ENCODE measurements around the gene BAD.
"Not testable (repeated sequence)": the region's sequence is repeated elsewhere in the genome, so short reads cannot be mapped to it uniquely, and the experiment has no call there.

The BAD gene

DNA sequence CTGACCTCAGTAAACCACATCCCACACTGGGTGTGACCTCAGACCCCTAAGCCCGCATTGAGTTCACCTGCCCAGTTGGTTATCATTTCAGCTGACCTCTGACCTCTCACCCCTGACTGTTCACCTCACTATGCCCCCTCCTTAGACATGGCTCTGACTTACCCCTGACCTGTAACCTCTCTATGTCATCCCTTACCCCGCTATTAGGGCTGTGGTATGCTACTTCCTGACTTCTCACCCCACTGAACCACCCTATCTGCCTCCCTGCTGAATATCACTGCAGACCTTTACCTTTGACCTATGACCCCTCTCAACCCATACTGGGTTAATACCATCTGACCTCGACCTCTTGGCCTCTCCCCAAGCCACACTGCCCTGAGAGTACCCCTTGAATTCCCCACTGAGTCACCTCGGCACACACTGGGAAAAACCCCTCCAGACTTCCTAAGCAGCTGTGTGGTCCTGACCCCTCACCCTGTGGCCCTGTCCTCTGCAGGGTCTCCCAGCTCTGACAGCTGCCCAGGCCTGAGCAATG is 24.9 kb downstream of the BAD start:
- no peak for DNase-seq (ENCODE audit: low read depth, low spot score)

DNA sequence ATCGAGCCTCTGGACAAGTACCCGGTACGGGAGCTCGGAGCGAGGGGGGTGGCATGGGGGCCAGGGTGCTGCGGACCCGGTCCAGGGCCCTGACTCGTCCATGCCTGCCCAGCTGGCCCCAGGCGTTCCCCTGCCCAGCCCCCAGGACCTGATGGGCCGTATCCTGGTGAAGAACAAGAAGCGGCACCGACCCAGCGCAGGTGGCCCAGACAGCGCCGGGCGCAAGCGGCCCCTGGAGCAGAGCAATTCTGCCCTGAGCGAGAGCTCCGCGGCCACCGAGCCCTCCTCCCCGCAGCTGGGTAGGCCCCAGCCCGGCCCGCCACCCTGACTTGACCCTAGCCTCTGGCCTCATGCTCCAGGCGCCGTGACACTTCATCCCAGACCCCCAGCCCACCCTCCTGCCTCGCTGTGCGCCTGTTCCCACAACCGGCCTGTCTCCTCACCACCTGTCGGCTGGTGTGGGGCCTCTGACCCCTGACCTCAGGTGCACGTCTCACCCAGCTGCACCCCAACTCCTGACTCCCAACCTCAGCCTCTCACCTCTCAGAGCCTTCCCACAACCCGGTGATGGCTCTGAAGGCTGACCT is 25.4 kb downstream of the BAD start:
- DNase-seq (ENCODE audit: low read depth, low spot score): no peak

DNA sequence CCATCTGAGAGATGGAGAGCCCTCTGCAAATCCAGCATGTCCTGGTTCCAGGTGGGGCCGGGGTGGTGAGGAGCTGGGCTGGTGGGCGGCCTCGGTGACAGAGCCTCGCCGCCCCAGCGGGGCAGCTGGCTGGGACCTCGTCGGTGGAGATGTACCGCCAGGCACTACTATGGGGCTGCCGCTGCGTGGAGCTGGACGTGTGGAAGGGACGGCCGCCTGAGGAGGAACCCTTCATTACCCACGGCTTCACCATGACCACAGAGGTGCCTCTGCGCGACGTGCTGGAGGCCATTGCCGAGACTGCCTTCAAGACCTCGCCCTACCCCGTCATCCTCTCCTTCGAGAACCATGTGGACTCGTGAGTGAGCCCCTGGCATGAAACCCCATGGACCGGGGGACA is 26.1 kb downstream of the BAD start:
- DNase-seq (ENCODE audit: low read depth, low spot score): no peak

DNA sequence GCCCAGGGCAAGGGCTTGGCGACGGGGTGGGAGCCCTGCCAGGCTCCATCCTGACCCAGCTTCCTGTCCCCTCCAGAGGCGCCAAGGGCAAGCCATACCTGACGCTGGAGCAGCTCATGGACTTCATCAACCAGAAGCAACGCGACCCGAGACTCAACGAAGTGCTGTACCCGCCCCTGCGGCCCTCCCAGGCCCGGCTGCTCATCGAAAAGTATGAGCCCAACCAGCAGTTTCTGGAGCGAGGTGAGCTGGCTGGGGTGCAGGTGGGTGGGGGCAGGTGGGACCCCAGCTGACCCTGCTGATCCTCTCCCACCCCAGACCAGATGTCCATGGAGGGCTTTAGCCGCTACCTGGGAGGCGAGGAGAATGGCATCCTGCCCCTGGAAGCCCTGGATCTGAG is 28.2 kb downstream of the BAD start:
- no peak for DNase-seq (ENCODE audit: low read depth, low spot score)

DNA sequence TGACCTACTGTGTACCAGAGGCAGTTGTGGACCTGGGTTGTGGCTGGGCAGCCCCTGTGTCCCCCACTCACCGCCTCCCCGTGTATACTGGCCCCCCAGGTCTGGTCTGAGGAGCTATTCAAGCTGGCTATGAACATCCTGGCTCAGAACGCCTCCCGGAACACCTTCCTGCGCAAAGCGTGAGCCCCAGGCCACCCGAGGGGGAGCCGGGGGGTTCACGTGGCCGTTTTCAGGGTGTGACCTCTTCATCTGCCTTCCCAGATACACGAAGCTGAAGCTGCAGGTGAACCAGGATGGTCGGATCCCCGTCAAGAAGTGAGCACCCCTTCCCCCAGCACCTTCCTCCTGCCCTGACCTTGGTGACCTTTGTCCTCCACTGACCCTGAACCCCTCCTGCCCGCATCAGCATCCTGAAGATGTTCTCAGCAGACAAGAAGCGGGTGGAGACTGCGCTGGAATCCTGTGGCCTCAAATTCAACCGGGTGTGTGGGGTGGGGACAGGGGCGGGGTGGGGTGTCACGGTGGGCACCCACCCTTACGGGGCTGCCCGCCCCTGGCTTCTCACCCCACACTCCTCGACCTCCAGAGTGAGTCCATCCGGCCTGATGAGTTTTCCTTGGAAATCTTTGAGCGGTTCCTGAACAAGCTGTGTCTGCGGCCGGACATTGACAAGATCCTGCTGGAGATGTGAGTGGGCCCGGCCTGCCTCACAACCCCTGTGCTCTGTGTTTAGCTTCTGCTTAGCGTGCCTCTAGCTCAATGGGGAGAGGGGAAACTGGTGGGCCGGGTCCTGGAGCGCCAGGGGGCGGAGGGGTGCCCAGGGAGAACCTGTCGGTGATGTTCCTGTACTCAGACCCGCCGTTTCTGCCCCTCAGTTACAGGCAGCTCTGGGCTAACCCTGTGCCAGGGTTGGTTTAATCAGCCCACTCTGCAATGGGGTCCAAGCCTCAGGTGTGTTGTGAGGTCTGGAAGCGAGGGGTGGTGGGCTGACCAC is 29.0 kb downstream of the BAD start:
- no peak for DNase-seq (ENCODE audit: low read depth, low spot score)

DNA sequence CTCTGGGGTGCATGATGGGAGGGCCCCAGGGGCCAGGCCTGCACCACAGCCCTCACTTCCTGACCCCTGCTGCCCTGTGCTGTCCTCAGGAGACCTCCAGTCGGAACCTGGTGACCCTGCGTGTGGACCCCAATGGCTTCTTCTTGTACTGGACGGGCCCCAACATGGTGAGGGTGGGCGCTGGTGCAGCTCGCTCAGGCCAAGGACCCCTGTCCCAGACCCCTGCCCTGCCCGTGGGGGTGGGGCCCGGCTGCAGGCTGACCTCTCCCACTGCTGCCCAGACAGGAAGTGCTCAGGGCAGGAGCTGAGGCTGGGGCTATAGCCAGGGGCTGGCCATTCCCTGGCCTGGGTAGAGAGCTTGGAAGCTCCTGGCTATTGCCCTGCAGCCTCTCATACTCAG is 30.1 kb downstream of the BAD start:
- DNase-seq (ENCODE audit: low read depth, low spot score): no peak

DNA sequence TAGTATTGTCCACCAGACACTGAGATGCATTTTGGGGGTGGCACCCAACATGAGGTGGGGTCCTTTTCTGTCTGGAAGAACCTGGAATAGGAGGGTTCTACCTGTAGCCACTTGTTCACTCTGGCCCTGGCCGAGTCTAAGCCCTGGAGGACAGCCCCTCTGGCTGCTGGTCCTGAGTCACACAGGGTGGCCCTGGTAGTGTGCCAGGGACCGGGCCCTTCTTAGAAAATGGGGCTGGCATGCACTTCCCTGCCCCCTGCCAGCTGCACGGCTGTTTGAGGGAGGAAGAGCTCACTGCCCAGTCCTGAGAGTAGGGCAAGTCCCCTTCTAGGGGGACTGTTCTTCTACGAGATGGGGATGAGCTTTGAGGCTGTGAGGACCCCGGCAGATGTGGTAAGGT is 31.0 kb downstream of the BAD start:
- no peak for DNase-seq (ENCODE audit: low read depth, low spot score)

DNA sequence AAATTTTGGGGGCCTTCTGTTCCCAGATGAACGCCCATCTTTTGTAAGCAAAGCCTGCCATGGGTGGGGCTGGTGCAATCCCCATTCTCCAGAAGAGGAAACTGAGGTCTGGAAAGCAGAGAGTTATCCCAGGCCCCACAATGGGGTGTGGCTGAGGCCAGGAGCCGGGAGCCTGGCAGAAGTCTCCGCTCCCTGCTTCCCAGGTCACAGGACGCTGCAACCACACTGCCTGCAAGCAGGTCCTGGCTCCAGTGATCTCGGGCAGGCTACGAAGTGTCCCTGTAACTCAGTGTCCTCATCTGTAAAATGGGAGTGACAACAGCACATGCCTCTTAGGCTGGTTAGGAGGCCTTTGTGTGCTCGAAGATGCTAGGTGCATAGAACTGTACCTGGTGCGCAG is 31.4 kb downstream of the BAD start:
- no peak for DNase-seq (ENCODE audit: low read depth, low spot score)

DNA sequence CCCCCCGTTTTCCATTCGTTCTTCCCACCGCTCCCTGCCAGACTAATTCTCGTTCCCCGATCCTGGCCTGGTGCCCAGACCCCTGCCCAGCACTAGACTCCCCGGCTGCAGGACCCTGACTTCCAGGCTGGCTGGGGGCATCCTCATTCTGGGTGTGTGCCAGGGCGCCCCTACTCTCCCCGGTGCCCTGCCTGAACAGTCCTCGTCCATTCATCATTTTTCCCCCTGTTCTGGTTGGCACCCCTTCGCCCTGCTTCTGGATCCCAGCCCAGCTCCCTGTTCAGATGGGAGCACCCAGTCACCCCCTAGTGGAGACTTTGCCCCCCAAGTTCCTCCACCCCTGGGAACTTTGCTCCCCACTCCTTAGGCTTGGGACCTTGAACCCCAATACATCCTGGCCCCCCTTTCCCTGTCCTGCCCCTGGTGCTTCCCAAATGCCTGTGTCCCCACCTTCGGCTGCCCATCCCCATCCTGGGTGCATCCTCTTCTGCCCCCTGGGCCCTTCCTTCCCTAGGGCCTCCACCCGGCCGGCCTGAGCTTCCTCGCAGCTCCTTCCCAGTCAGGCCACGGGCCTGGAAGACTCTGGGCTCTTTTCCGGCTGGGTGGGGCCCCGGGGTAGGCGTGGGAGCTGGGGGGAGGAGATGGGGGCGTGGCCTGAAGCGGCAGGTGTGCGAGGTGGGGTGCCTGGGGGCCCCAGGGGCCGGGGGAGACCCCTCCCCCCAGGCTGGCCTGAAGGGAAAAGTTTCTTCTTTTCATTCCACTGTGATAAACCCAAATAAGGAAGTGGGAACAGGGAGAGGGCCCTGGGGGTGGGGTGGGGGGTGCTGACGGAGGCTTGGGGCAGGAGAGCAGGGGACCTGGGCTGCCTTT is 32.2 kb downstream of the BAD start:
- no peak for DNase-seq (ENCODE audit: low read depth, low spot score)

DNA sequence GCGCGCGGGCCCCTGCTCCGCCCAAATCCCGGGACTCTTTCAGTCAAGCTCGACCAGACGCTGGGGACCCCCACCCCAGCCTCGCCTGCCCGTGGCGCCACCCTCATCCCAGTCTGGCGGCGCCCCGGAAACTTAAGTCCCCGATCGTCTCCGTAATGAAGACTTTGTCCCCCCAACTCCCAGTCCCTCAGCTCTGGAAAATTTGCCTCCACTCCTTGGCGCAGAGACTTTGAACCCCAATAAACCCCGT is 32.8 kb downstream of the BAD start:
- DNase-seq (ENCODE audit: low read depth, low spot score): no peak

DNA sequence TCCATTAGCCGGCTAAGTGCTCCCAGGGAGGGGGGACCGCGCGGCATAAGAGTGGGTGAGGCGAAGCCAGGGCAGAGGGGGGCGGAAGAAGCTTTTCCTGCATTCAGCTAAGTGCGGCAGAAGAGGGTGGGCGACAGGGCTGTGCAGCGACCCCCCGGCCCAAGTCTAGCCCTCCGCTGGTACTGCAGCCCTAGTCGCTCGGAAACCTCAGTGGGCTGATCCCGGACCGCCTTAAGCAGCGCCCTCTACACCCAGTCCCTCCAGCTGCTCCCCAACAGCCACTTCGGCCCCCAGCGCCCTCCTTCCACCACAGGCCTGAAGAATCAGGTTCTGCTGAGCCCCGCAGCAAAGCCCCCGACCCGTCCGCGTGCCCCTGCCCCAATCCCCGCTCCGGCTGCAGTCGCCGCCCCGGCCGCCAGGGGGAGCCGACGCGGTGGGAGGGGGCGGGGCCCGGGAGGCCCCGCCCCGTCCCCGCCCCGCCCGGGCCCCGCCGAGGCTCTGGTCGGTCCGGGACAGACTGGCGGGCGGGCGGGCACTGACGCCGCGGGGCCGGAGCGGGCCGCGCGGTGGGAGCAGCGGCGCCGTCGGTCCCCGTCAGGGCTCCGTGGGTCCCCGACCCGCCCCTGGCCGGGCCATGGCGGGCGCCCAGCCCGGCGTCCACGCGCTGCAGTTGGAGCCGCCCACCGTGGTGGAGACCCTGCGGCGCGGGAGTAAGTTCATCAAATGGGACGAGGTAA is 33.3 kb downstream of the BAD start, which contains the start of gene PLCB3:
Gene PLCB3, plus strand, starts transcription at position 515 of the 737 bp plus-strand sequence. Its CDS starts 120 bp downstream, at position 635.
- peak; percentile 63 for DNase-seq (ENCODE audit: low read depth, low spot score)

DNA sequence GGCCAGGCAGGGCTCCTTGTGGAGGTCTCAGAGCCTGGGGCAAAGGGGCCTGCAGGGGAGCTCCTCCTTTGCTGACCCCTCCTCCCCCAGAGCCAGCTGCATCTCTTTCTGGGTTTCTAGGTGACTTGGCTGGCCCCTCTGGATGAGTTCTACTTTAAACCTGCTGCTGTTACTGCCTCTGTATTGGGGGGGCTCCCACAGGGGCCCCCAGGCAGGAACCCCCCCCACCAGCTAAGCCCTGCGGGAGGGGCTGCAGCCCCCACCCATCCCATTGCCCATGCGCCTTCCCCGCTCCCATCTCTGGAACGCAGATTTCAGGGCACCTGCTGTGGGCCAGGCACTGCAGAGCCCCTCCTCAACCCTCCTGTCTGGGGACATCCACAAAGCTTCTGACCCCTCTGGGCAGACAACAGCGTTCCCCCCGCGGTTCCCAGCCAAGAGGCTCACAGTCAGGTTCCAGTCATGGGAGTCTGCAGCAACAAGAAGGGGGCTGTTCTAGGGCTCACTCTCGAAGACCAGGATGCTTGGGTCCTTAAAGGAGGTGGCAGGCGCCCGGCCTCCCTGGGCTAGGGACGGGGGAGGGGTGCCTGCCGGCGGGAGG is 34.0 kb downstream of the BAD start:
- DNase-seq (ENCODE audit: low read depth, low spot score): no peak

DNA sequence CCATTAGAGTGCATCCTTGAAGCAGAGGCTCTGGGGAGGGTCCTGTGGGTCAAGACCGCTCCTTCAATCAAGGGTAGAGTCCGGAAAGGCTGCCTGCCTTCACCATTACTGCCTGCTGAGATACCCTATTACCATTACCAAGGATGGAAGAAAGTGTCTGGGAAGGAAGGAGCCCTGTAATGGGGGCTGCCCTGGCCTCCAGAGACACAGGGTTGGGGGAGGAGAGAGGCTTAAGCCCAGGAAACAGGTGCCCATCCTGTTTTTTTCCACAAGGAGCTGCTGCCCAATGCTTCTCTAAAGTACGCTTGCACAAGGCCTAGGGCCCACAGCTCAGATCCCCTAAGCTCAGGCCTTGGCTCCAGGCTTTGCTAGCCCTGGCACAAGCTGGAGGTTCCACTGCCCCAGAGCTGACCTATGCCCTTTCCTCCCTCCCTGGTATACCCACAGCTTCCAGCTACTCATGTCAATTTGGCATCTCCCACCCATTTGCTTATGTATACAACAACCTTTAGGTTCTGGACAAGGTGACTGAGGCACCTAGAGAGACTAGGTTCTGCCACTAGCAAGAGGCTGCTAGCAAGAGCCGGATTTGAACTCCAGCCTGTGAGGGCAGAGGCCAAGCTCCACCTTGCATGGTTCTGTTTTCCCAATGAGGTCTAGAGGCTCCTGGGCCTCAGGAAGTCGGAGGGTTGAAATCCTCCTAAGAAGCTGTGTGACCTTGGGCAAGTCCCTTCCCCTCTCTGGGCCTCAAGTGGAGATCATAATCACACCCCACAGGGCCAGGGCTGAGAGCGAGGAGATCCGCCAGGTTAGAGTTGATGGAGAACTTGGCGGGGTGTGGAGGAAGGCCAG is 34.7 kb downstream of the BAD start:
- DNase-seq (ENCODE audit: low read depth, low spot score): no peak

DNA sequence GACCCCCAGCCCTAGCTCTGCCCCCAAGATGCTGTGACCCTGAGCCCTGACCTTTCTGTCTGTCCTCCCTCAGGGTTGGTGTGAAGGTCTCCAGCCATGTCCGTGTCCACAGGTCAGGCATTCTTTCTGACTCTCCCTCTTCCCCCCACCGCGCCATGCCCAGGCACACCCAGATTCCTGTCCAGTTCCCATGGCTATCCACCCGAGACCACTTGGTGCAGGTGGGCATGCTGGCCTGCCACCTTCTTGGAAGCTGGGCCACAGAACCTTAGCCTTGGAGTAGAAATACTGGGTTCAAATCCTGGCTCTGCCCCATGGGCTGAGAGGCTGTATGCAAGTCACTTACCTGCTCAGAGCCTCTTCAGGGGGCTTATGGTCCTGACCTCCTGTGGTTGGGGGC is 35.4 kb downstream of the BAD start:
- no peak for DNase-seq (ENCODE audit: low read depth, low spot score)

DNA sequence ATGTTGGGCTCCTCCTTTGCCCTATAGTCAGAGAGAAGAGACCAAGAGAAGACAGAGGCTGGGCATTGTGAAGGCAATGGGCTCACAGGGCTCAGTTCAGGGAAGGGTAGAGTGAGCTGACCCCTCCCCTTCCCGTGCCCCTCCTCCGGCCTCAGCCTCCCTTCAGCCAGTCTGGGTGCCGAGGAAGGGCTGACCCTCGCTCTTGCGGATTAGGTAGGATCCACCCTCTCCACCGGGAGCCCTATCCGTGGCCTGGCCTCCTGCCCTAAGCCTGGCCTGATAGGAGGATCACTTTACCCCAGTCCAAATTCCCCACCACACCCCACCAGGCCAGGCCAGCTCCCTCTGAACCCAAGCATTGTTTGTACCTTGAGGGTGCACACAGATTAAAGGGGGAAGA is 35.9 kb downstream of the BAD start:
- DNase-seq (ENCODE audit: low read depth, low spot score): peak; percentile 58

DNA sequence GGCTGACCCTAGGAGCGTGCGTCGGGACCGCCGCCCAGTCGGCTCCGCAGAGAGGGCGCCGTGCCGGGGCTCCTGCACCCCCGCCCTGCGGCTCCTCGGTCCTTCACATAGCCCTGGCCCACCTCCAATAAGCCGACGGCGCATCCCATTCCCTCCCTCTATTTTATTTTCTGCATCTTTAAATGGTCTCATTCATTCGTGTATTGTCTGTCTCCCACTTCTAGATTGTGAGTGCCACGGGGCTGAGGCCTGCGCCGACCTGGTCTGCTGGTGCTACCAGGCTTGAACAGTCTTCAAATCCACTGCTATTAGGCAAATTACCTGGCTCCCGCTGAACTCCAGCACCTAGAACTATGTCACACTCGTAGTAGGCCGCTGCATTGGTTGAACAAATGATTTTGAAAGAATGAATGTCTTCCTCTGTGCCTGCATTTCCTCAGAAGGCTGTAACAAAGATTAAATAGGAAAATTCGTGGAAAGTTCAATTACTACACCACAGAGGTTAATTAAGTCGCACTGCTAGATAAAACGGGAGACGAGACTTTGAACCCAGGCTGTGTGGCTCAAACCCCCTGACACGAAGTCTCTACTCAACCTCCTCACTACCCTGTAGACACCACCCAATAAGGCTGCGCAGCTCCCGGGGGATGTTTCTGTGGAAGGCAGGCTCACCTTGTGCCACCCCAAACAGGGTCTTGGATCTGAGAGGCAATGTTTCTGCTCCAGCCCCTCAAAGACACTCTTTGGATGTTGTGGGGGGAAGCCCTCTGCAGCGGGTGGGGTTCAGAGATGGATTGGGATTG is 36.5 kb downstream of the BAD start:
- DNase-seq (ENCODE audit: low read depth, low spot score): no peak

DNA sequence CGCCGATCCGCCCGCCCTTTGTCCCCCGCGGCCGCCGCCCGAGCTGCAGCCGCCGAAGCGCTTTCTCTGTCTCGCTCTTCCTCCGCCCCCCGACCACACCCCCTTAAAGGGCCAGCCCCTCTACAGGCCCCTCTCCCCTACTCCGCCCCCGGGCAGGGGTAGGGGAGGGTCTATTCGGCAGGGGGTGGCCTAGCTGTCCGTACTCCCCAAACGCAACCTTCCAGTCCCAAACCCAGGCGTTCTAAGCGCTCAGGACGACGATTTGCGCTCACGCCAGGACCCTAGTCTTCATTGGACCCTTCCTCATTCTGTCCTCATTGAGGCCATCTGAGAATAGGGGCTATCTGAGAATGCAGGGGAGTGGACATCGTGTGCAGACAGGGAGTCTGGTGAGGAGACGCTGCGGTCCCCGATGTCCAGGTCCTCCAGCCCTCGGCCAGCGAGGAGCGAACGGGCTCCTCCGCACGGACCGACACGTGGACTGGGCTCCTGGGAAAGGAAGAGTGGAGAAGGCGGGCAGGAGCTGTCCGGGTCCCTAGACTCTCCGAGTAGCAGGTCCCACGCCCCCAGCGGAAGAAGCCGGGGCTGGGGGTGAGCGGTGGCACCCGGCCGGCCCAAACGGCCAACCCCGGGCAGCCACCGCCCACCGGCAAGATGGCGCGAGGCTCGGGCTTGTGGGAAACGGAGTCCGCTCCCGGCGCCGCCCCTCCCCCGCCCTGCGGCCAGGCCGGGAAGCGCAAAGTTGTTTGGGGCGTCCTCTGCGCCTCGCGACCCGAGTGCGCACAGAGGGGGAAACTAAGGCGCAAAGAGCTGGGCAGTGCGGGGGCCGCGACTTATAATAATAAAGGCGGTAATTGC is 37.4 kb downstream of the BAD start, which contains the start of gene PPP1R14B:
Gene PPP1R14B, minus strand, starts transcription at position 73 of the 858 bp plus-strand sequence. CDS start 270 bp downstream, outside the sequence.
- DNase-seq (ENCODE audit: low read depth, low spot score): peak; percentile 94

DNA sequence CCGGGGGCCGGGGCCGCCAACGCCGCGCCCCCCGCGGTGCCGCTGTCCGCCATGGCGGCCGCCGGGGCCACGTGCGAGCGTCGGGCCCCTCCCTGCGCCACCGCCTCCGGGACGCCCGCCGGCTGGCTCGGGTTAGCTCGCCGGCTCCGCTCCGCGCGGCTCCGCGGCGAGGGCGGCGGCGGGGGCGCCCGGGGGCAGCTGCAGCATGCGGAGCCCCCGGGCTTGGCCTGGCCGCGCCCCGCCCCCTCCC is 37.9 kb downstream of the BAD start:
- DNase-seq (ENCODE audit: low read depth, low spot score): not testable (repeated sequence)

All from ELF-1 (cell line).